ENCODE results near the gene EHMT1.

- no peak for TF ChIP-seq POLR2A (IDR thresholded peaks at IDR 0.05)
- TF ChIP-seq, protein P1, sequence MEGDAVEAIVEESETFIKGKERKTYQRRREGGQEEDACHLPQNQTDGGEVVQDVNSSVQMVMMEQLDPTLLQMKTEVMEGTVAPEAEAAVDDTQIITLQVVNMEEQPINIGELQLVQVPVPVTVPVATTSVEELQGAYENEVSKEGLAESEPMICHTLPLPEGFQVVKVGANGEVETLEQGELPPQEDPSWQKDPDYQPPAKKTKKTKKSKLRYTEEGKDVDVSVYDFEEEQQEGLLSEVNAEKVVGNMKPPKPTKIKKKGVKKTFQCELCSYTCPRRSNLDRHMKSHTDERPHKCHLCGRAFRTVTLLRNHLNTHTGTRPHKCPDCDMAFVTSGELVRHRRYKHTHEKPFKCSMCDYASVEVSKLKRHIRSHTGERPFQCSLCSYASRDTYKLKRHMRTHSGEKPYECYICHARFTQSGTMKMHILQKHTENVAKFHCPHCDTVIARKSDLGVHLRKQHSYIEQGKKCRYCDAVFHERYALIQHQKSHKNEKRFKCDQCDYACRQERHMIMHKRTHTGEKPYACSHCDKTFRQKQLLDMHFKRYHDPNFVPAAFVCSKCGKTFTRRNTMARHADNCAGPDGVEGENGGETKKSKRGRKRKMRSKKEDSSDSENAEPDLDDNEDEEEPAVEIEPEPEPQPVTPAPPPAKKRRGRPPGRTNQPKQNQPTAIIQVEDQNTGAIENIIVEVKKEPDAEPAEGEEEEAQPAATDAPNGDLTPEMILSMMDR (IDR thresholded peaks at IDR 0.05), result peak; percentile 63 to 77 (median 69)
Measured at GRCh38 chr9:137694962-137695875, 76.4 kb downstream of the EHMT1 start.

Data from right lobe of liver (tissue), 4 donors.